VCaP (cell line): Measurements from ENCODE around the gene HTR3D.
A peak's percentile ranks its signal among the peaks of the same experiment; 100 is the strongest.

Experiments used
- H3K27ac ChIP-seq: fragments of 450-650 bp; 2 replicates; pipeline ENCODE4 v1.5.1; 2017
- CTCF ChIP-seq: fragments of 450-650 bp; conservative IDR thresholded peaks from 2 replicates; pipeline ENCODE4 v1.5.1; 2017; ENCODE audit warnings: mild to moderate bottlenecking, moderate library complexity

HTR3D gene

DNA sequence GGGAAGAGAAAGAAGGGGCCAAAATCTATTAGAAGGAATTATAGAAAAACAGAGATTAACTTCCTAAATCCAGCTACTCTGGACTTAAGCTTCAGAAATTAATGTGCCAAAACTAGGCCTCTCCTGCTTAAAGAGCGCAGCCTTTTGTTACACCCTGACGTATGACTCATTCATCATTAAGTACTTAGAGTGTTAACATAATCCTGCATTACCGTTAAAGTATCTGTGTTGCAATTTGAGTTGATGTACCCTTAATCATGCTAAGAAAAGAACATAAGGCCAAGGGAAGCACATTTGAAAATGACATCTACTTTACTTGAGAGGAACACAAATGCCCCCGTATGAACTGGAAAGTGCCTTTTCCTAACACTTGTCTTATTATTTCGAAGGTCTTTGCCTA is 7.9 kb downstream of the HTR3D start:
- no peak overlapping the region for H3K27ac ChIP-seq
- TF ChIP-seq CTCF: no peak

- peak; percentile 68 for TF ChIP-seq CTCF
- no peak overlapping the region for H3K27ac ChIP-seq
These were observed 8.5 kb downstream of the HTR3D start for GRCh38 chr3:184040010-184040409.

DNA sequence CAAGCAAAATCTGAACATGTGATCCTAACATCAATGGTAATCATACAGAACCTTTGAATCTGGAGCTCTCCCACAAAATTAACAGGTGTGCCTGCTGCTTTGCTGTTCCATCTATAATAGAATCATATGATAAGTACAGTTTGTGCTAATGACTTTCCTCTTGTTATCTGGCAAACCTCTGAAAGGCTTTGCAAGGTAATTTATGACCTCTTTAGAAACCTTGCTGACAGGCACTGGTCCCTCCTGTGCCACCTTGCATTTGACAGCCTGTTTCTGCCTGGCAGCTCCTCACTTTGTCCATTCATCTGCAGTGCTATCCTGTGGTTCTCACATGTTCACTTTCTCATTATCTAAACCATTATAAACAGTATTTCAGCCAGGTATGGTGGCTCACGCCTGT is 11.1 kb downstream of the HTR3D start:
- TF ChIP-seq CTCF: no peak
- peak overlapping the region; percentile 23; the same call in 1 of the 2 replicates for H3K27ac ChIP-seq

- no peak for TF ChIP-seq CTCF
- no peak overlapping the region for H3K27ac ChIP-seq
These were observed 14.5 kb downstream of the HTR3D start for GRCh38 chr3:184045995-184046394.

DNA sequence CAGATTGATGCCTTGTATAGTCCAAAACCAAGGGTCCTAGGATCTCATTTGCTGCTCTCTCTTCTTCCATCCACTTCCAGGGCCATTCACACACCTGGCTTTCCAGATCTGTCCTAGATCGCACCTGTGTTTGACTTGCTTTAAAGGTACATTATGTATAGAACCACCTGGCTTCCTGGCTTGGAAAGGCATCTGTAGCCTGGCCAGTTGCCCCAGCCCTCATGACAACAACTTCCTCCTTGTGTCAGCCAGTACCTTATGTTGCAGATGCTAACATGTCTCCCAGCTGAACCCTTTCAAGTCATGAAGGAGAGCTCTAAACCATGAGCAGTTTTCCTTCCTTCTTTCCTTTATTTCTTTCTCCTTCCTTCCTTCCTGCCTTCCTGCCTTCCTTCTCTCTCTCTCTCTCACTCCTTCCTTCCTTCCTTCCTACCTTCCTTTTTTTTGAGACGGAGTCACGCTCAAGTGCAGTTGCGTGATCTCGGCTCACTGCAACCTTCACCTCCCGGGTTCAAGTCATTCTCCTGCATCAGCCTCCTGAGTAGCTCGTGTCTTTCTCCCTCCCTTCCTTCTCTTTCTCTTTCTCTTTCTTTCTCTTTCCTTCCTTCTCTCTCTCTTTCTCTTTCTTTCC is 18.8 kb downstream of the HTR3D start:
- no peak for TF ChIP-seq CTCF
- no peak overlapping the region for H3K27ac ChIP-seq

- no peak within 1 kb of the TSS for H3K27ac ChIP-seq
- no peak for TF ChIP-seq CTCF
These were observed 21.2 kb downstream of the HTR3D start, which contains the start of gene HTR3C for GRCh38 chr3:184052767-184053166. HTR3C (plus strand) TSS chr3:184053047; CDS start chr3:184053081, 34 bp downstream.

- no peak overlapping the region for H3K27ac ChIP-seq
- TF ChIP-seq CTCF: no peak
These were observed 26.5 kb downstream of the HTR3D start for GRCh38 chr3:184058029-184058428.
